OCI-LY7 (cell line): ENCODE measurements around the gene CEACAM1. TPM values are rescaled to one million over a fixed set of nuclear protein-coding genes. Genes with fewer than 3 reads are reported as not detected.

Experiments
- BruUV-seq: library from RNA; stranded (reverse); fragments of 400-500 nt; replicated peaks from 2 replicates; lab custom pipeline; 2021; lab: Mats Ljungman, UMichigan
- CTCF ChIA-PET: fragments of 300-600 bp; sonication (Branson Sonifier 250); formaldehyde crosslinking; loops from one replicate; lab custom pipeline; 2022; ENCODE audit warnings: antibody characterized with exemption; ENCODE audit not compliant: unreplicated experiment; lab: Charles Lee
- POLR2A ChIA-PET: fragments of 300-600 bp; sonication (Branson Sonifier 250); formaldehyde crosslinking; loops from one replicate; lab custom pipeline; 2022; ENCODE audit warnings: antibody characterized with exemption; lab: Charles Lee
- DNase-seq: peaks from one replicate; pipeline ENCODE4 v3.0.0-alpha.2; 2015; ENCODE audit warnings: low spot score
- H2AFZ ChIP-seq: fragments of 200-600 bp; sonication (generic), shearing (Covaris generic); 2 replicates; pipeline ENCODE4 v1.6.1; 2014; ENCODE audit warnings: mild to moderate bottlenecking, antibody characterized with exemption, low read length, moderate library complexity
- H3K27ac ChIP-seq: fragments of 200-600 bp; sonication (generic); 2 replicates; pipeline ENCODE4 v1.5.1; 2014; ENCODE audit warnings: mixed run types, low read depth, mild to moderate bottlenecking, moderate library complexity, low read length, inconsistent platforms; ENCODE audit not compliant: poor library complexity, severe bottlenecking
- H3K36me3 ChIP-seq: fragments of 200-600 bp; sonication (generic); 2 replicates; pipeline ENCODE4 v1.6.1; 2014; ENCODE audit warnings: mild to moderate bottlenecking, antibody characterized with exemption, low read length, moderate library complexity, mixed read lengths; ENCODE audit not compliant: insufficient read depth
- H3K4me1 ChIP-seq: fragments of 200-600 bp; sonication (generic); 2 replicates; pipeline ENCODE4 v1.5.1; 2014; ENCODE audit warnings: mild to moderate bottlenecking, low read length; ENCODE audit not compliant: insufficient read depth, poor library complexity, severe bottlenecking
- H3K4me2 ChIP-seq: fragments of 200-600 bp; sonication (generic); 2 replicates; pipeline ENCODE4 v1.6.1; 2014; ENCODE audit warnings: mild to moderate bottlenecking, low read length
- H3K4me3 ChIP-seq: fragments of 200-600 bp; sonication (generic); 2 replicates; pipeline ENCODE4 v1.5.1; 2014; ENCODE audit warnings: mild to moderate bottlenecking, low read depth, low read length; ENCODE audit not compliant: poor library complexity, severe bottlenecking
- H3K79me2 ChIP-seq: fragments of 200-600 bp; sonication (generic); 2 replicates; pipeline ENCODE4 v1.6.1; 2016; ENCODE audit warnings: low read depth, mild to moderate bottlenecking, low read length, moderate library complexity, mixed read lengths; ENCODE audit not compliant: insufficient read depth
- H3K9me2 ChIP-seq: fragments of 200-600 bp; sonication (generic); 2 replicates; pipeline ENCODE4 v1.6.1; 2016; ENCODE audit warnings: mild to moderate bottlenecking, low read length, mixed read lengths; ENCODE audit not compliant: insufficient read depth
- H3K9me3 ChIP-seq: fragments of 200-600 bp; sonication (generic); 2 replicates; pipeline ENCODE4 v1.6.1; 2014; ENCODE audit warnings: mild to moderate bottlenecking, mixed run types, low read length, mixed read lengths
- H4K20me1 ChIP-seq: fragments of 200-600 bp; sonication (generic); 2 replicates; pipeline ENCODE4 v1.6.1; 2014; ENCODE audit warnings: mild to moderate bottlenecking, antibody characterized with exemption, low read length, moderate library complexity, mixed read lengths; ENCODE audit not compliant: insufficient read depth
- CTCF ChIP-seq: fragments of 200-600 bp; sonication (generic); conservative IDR thresholded peaks from 2 replicates; pipeline ENCODE4 v1.5.1; 2014; ENCODE audit warnings: mild to moderate bottlenecking, antibody characterized with exemption, low read length, moderate library complexity, mixed read lengths
- EZH2phosphoT487 ChIP-seq: fragments of 200-600 bp; sonication (generic); IDR thresholded peaks from 2 replicates; pipeline ENCODE4 v1.6.1; 2018; ENCODE audit warnings: low read depth, borderline replicate concordance, mild to moderate bottlenecking, mixed run types, antibody characterized with exemption, low read length, moderate library complexity, mixed read lengths
- intact Hi-C: fragments of 100-400 bp; cut with micrococcal nuclease; formaldehyde crosslinking; loops from one replicate; pipeline ENCODE4 v1.10.0; 2022; ENCODE audit not compliant: unreplicated experiment
- total RNA-seq, 2 experiments: library from RNA; depleted of rRNA in 1 of 2; stranded (reverse); fragments of >200 nt in 1 of 2; shearing (Covaris generic) in 1 of 2; gene quantifications; 2 replicates each; pipeline ENCODE4 v1.2.3, GENCODE V29; 2014 to 2022

CEACAM1 gene
- total RNA-seq, 2 experiments from 2014 or later = 0.50 to 1.5 TPM

- CTCF ChIA-PET = interaction anchor here (1.1 to 1.3 kb wide), 3 partner anchors 12 to 63 kb away, joined by 3 to 5 read pairs (median 4); partner anchors contain the start of gene CEACAM1
- intact Hi-C loops = loop anchor here (1.0 kb wide), 1 partner anchor 31 kb away; no protein-coding TSS in a partner anchor
Observed at GRCh38 chr19:42466521-42467182, 61.6 kb downstream of the CEACAM1 start.

GRCh38 chr19:42465827-42466280 lies 62.4 kb downstream of the CEACAM1 start:
- no peaks in the 10 kb centered on the region for H3K9me3 ChIP-seq
- peak overlapping the region; percentile 41 for H3K4me3 ChIP-seq
- H3K36me3 ChIP-seq = no peaks in the 10 kb centered on the region
- H3K4me1 ChIP-seq = peaks cover 85% of the 10 kb centered on the region
- ChIA-PET CTCF (interaction anchor here (1.1 to 1.3 kb wide), 3 partner anchors 11 to 63 kb away, joined by 3 to 5 read pairs (median 4); partner anchors contain the start of gene CEACAM1), POLR2A (interaction anchor here (1.0 to 2.0 kb wide), 8 partner anchors 16 to 63 kb away, joined by 3 to 7 read pairs (median 5); partner anchors contain the start of gene CEACAM1)
- no peaks in the 10 kb centered on the region for H3K9me2 ChIP-seq
- peak overlapping the region; percentile 78 for H3K4me2 ChIP-seq
- peak overlapping the region; percentile 65; the same call in 1 of the 2 replicates for H2AFZ ChIP-seq
- DNase-seq = peak; percentile 90
- TF ChIP-seq EZH2phosphoT487 (no peak), CTCF (peak; percentile 77)
- intact Hi-C loops = loop anchor here (1.0 kb wide), 3 partner anchors 16 to 63 kb away; no protein-coding TSS in a partner anchor
- H3K79me2 ChIP-seq = no peaks in the 10 kb centered on the region
- no TSS peak for BruUV-seq
- H4K20me1 ChIP-seq = no peaks in the 10 kb centered on the region
- peak overlapping the region; percentile 96 for H3K27ac ChIP-seq

More at GRCh38 chr19:42466521-42467182, 61.6 kb downstream of the CEACAM1 start:
- H3K79me2 ChIP-seq = no peaks in the 10 kb centered on the region
- H3K9me3 ChIP-seq = no peaks in the 10 kb centered on the region
- H3K4me1 ChIP-seq = peaks cover 92% of the 10 kb centered on the region
- no TSS peak for BruUV-seq
- DNase-seq = peak; percentile 79
- POLR2A ChIA-PET = interaction anchor here (0.8 to 2.0 kb wide), 10 partner anchors 12 to 62 kb away, joined by 3 to 7 read pairs (median 5); partner anchors contain the start of gene CEACAM1
- H3K4me2 ChIP-seq = peak overlapping the region; percentile 78
- TF ChIP-seq CTCF = no peak
- no peak for TF ChIP-seq EZH2phosphoT487
- peak overlapping the region; percentile 41 for H3K4me3 ChIP-seq
- no peaks in the 10 kb centered on the region for H4K20me1 ChIP-seq
- peak overlapping the region; percentile 65; the same call in 1 of the 2 replicates for H2AFZ ChIP-seq
- H3K27ac ChIP-seq = peak overlapping the region; percentile 96
- H3K36me3 ChIP-seq = no peaks in the 10 kb centered on the region
- no peaks in the 10 kb centered on the region for H3K9me2 ChIP-seq
